Gastroesophageal sphincter (tissue), 3 donors: ENCODE results near the gene ZNF90.

Experiments
- POLR2A ChIP-seq, 2 donors: fragments of 450-650 bp; IDR thresholded peaks; one replicate each; pipeline ENCODE4 v1.6.1; 2017; ENCODE audit warnings: antibody characterized with exemption in 2 of 2, mild to moderate bottlenecking in 2 of 2, moderate library complexity in 1 of 2
- TF ChIP-seq, protein P1 (sequence below), 4 experiments: fragments of 200-600 bp in 2 of 4; fragments of 450-650 bp in 2 of 4; sonication (generic) in 1 of 4; IDR thresholded peaks; one replicate each; pipeline ENCODE4 v1.5.1; 2017 to 2019; ENCODE audit warnings: antibody characterized with exemption in 4 of 4, mild to moderate bottlenecking in 2 of 4, moderate library complexity in 2 of 4

- TF ChIP-seq, protein P1, sequence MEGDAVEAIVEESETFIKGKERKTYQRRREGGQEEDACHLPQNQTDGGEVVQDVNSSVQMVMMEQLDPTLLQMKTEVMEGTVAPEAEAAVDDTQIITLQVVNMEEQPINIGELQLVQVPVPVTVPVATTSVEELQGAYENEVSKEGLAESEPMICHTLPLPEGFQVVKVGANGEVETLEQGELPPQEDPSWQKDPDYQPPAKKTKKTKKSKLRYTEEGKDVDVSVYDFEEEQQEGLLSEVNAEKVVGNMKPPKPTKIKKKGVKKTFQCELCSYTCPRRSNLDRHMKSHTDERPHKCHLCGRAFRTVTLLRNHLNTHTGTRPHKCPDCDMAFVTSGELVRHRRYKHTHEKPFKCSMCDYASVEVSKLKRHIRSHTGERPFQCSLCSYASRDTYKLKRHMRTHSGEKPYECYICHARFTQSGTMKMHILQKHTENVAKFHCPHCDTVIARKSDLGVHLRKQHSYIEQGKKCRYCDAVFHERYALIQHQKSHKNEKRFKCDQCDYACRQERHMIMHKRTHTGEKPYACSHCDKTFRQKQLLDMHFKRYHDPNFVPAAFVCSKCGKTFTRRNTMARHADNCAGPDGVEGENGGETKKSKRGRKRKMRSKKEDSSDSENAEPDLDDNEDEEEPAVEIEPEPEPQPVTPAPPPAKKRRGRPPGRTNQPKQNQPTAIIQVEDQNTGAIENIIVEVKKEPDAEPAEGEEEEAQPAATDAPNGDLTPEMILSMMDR (IDR thresholded peaks at IDR 0.05) = no peak
- TF ChIP-seq POLR2A (IDR thresholded peaks at IDR 0.05) = no peak
Measured at GRCh38 chr19:20077791-20078463, at the start of gene ZNF90.
